Measurements from ENCODE around the gene PARVB.
"Not testable (repeated sequence)": the region's sequence is repeated elsewhere in the genome, so short reads cannot be mapped to it uniquely, and the experiment has no call there.

Gene PARVB

GRCh38 chr22:44090571-44090905 is 66.4 kb downstream of the PARVB start:
- DNase-seq = no peak

GRCh38 chr22:44091021-44091721 is 67.1 kb downstream of the PARVB start:
- DNase-seq = no peak

GRCh38 chr22:44091751-44092150 is 67.6 kb downstream of the PARVB start:
- no peak for DNase-seq

GRCh38 chr22:44092636-44093220 is 68.6 kb downstream of the PARVB start:
- DNase-seq = no peak

GRCh38 chr22:44093791-44094190 is 69.7 kb downstream of the PARVB start:
- no peak for DNase-seq

- DNase-seq = no peak
Measured at GRCh38 chr22:44094751-44095302, 70.7 kb downstream of the PARVB start.

- DNase-seq = no peak
Measured at GRCh38 chr22:44096736-44097135, 72.6 kb downstream of the PARVB start.

GRCh38 chr22:44097263-44098020 is 73.3 kb downstream of the PARVB start:
- no peak for DNase-seq

GRCh38 chr22:44098021-44098739 is 74.1 kb downstream of the PARVB start:
- no peak for DNase-seq

GRCh38 chr22:44098966-44099530 is 74.9 kb downstream of the PARVB start:
- no peak for DNase-seq

- DNase-seq = no peak
Measured at GRCh38 chr22:44099696-44100095, 75.6 kb downstream of the PARVB start.

GRCh38 chr22:44100411-44100810 is 76.3 kb downstream of the PARVB start:
- DNase-seq = no peak

GRCh38 chr22:44102121-44102520 is 78.0 kb downstream of the PARVB start:
- DNase-seq = no peak

- DNase-seq = no peak
Measured at GRCh38 chr22:44102856-44103255, 78.8 kb downstream of the PARVB start.

GRCh38 chr22:44103735-44104480 is 79.8 kb downstream of the PARVB start:
- no peak for DNase-seq

- DNase-seq = no peak
Measured at GRCh38 chr22:44107340-44107739, 83.2 kb downstream of the PARVB start.

GRCh38 chr22:44108076-44108475 is 84.0 kb downstream of the PARVB start:
- DNase-seq = no peak

GRCh38 chr22:44108806-44109385 is 84.8 kb downstream of the PARVB start:
- no peak for DNase-seq

GRCh38 chr22:44109416-44109815 is 85.3 kb downstream of the PARVB start:
- DNase-seq = no peak

GRCh38 chr22:44110656-44111055 is 86.6 kb downstream of the PARVB start:
- DNase-seq = not testable (repeated sequence)

- no peak for DNase-seq
Measured at GRCh38 chr22:44111562-44112155, 87.6 kb downstream of the PARVB start.

All from effector CD8-positive, alpha-beta T cell (primary cell).